Measurements from ENCODE around the gene CLDN16. TPM values are rescaled to one million over a fixed set of nuclear protein-coding genes. Genes with fewer than 3 reads are reported as not detected.

CLDN16 gene
- total RNA-seq, 1 donor from 2014 or later = under 0.01 TPM

DNA sequence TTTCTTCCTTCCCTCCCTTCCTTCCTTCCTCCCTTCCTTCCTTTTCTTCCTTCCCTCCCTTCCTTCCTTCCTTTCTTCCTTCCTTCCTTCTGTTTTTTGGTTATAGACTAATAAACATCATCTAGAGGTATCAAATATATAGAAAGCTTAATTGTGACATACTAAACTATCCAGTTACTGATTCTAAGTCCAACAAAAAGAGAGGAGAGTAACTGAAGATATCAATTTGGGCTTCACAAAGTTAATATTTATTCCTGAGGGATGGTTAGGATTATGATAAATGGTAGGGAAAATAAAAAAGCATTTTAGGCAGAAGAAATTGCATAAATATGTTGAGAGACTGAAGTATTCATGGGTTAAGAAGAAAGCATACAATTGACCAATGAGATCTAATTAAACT, 7.8 kb upstream of the CLDN16 start:
- no peak for DNase-seq

DNA sequence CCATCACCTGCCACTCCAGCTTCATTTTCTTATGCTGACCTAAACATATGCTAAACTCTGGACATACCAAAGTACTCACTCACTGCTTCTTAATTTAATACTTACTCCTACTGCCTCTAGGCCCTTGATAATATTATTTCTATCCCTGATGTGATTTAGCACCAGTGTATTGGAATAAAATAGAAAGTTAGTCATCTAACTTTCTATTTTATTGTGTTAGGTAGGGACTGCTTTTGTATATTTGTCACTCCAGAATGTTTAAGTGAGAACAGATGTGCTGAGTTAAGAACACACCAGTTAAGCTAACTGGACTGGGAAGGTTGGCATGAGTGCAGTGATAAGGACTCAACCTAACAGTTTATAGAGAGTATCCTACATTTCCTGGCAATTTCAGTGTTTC, 6.5 kb upstream of the CLDN16 start:
- no peak for DNase-seq

DNA sequence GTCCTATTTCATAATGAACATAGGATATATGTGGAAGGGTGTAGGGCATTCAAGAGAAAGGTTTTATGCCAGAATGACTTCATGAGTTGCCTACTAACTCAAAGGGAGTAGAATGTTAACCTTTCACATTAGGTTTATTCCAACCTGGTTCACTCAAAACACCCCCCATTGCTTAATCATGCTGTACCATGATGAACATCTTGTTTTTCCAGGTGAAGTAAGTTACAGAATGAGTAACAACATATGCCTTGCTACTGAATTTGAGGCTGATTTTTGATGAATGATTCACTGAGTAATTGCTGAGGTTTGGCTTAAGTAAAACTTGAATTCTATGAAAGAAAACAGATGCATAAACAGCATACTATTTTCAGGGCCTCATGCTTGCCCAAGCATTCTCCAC, 5.9 kb upstream of the CLDN16 start:
- no peak for DNase-seq

DNA sequence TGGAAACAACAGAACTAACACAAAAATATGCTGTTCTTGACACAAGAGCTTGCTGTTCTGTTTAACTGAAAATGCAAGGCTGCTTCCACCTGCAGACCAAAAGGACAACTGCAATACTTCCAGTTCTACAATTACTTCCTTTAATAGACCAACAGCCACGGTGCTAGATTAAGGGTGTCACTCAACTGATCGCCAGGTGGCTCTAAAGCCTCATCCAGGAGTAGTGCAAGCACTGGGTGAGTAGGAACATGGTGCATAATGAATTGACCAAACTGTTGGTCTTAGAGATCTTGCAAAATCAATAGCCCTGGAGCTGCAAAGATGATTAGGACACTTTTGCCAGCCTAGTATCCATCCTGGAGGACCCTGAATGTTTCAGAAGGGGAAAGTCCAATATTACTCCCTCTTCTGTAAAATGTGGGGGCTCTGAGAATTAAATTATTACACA, 3.6 kb upstream of the CLDN16 start:
- DNase-seq = no peak

DNA sequence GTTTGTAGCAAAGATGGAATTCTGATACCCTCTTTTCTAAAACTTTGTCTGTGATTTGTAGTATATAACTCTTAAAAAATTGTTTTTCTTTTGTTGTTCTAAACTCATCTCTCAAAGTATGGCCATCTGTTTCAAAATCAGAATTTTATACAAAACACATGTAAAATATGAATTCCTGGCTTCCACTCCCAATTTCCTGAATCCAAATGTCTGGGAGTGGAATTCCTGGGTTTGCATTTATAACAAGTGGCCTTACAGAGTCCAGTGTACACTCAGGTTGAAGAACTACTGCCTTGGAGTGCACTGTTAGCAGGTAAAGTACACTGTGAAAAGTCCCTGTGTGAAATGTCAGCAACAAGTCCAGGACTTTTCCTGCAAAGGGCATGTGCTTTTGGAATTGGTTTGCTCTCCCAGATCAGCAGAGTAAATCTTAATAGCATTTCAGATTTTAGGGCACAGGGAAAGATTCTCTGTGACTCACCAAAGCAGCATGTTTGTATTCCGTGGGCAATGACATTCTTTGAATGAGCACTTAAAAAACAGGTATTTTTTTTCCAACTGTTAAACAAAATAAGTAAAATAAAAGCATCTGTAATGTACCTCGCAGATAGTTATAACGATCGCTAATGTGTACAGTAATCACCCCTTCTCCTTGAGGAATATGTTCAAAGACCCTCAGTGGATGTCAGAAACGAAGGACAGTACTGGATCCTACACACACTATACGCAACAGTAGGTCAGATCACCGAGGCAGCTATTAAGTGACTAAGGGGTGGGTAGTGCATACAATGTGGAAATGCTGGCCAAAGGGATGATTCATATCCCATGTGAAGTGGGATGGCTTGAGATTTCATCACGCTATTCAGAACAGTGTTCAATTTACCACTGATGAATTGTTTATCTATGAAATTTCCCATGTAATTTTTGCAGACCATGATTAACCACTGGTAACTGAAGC, 2.0 kb upstream of the CLDN16 start:
- no peak for DNase-seq

DNA sequence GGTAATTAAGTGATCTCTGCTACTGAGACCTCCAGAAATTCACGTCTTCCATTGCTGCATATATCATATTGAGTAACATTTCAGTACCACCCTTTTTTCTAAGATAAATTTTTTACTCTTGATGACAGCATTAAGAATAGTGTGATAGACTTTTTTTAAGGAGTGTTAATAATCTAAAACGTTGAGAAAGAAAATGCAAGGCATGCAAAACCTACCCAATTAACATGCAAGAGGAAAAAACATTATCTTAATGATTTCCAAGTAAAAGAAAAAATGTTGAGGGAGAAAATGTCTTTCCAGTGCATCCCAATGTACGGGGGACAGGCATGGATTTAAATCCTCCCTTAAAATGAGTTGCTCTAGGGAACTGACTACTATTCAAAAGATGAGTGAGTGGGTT, 740 bp downstream of the CLDN16 start:
- DNase-seq = no peak

DNA sequence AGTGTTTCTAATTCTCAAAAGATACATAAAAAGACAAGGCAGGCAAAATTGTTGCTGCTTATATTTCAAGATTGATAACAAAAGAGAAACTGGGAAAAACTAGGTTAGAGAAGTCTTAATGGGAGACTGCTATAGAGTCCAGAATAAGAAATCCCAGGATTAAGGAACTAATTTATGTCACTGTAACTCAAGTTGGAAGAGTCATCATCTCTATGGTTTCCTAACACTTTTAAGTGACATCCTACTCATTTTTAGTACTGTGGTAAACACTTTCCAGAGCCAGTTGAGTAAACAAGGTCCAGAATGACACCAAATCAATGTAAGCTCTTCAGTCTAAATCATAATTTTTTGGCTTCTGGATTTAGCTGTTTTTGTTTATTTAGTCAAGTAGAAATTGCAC, 8.0 kb downstream of the CLDN16 start:
- no peak for DNase-seq

DNA sequence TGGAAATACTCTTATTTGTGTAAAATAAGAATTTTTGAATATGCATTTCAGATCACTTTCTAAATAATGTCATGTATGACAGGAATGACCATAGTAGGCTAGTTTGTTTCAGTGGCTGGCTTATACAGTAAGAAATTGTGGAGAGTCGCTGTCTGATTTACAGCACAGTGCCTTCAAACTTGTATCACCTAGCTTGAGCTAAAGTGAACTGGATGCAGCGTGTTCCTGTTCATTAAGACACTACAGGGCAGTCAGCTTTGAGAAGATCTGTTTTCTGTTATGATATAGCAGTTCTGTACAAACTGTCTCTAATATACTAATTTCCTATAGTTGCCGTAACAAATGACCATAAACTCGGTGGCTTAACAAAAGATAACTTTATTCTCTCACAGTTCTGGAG, 9.9 kb downstream of the CLDN16 start:
- no peak for DNase-seq

DNA sequence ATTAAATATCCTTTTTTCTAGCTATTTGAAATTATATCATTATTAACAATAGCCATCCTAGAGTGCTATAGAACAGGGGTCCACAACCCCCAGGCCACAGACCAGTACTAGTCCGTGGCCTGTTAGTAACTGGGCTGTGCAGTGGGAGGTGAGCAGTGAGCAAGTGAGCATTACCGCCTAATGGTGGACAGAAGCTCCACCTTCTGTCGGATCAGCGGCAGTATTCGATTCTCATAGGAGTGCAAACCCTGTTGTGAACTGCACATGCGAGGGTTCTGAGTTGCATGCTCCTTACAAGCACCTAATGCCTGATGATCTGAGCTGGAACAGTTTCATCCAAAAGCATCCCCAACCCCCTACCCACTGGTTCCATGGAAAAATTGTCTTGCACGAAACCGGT, 11.7 kb downstream of the CLDN16 start:
- no peak for DNase-seq

DNA sequence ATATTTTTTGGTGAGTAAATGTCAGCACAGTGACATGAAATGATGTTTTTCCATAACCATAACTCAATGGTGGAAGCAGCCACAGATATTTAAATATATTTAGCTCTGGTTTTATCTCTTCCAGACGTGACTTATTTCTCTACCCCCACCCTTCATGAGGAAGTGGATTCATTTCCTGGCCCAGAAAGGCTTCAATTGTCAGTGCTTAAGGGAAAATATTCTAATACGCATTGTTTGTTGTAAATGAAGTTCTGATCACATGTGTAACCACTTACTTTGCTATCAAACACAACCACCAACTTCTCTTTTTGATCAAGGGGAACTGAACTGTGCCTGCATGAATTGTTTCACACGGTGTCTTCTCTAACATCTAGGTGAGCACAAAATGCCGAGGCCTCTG, 14.0 kb downstream of the CLDN16 start:
- DNase-seq = no peak

DNA sequence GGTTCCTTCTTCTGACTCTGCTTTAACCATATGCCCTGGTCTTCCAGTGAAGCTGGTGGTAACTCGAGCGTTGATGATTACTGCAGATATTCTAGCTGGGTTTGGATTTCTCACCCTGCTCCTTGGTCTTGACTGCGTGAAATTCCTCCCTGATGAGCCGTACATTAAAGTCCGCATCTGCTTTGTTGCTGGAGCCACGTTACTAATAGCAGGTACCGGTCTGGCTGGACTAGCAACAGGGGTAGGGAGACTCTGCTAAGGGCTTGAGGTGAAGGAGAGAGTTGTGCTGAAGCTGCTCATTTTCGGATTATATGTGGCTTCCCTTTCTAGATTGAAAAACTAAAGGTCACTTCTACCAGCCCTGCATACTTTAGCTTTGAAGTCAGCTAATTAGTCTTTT, 16.8 kb downstream of the CLDN16 start:
- no peak for DNase-seq

DNA sequence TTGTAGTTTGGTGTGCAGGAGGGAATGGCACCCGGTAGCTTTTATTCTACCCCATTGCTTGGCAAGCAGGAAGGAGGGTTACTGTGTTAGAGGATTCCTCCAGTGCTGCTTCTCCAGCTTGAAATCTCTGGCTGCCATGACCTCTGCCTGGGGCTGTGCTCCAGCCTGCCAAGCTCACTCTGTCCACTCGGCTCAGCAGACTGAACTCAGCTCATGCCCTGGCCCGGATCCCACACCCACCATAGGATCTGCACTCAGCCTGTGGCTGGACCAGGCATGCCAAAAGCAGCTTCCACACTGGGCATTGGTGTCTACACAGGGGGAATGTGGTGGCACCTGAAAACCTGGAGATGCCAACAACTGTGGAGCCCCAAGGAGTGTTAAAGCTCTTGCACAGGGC, 26.3 kb downstream of the CLDN16 start:
- DNase-seq = no peak

DNA sequence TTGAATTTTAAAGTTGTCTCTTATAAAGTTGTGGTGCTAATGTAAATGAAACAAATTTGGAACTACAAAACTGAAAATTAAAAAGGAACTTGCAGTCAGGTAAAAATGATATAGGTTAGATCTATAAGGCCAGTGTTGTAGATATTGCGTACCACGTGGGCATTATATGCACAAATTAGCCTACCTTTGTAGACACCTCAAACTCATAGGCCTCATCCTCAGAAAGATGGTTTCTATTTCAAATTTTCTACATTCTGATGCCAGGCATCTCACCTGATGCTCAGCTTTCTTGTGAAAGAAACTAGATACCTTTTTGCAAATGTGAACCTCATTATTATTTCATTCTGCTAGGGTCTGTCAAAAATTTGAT, 36.1 kb downstream of the CLDN16 start:
- DNase-seq = no peak

DNA sequence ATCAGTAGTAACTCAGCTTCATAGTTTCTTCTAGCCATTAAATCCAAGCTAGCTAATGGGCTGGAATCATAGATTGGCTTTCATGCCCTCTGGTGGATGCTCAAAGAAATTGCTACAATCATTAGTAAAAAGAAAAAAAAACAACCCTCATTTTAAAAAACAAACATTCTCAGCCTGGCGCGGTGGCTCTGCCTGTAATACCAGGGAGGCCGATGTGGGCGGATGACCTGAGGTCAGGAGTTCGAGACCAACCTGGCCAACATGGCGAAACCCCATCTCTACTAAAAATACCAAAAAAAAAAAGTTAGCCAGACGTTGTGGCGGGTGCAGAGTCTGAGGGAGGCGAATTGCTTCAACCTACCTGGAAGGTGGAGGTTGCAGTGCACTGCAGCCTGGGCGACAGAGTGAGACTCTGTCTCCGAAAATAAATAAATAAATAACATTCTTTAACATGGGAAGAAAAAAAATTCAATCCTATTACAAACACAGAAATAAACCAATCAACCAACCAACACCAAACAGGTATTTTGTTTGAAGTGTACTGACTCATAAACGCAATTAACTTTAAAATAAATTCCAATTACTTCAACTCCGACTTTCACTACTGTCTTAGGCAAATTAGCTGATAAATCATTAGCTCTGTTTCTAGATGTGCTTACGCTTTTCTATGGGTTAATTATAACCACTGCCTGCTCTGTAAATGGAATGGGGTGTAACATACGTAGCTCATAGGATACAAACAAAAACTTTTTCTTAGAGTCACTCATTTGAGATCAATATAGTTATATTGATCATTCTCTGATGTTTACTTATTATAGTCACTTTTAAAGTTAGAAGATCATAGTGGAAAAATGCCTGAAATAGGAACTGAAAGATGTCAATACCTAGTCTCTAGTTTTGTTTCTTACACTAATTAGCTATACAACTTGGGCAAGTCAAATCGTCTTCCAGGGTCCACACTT, 36.8 kb downstream of the CLDN16 start:
- no peak for DNase-seq

DNA sequence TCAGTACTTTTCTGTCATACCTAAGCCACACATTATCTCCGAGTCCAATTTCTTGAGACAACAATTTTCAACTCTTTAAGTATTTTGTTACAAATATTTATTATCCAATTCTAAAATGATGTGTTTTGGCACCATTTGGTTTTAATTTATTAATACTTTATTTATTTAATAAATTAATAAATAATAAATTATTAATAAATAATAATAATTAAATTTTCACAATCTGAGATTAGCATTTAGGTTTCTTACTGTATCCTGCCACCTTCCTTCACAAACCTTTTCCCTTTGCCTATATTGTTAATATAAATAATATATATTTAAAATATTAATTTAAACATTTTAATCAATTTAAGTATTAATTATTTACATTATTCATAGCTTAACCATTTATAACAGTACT, 37.9 kb downstream of the CLDN16 start:
- DNase-seq = no peak

DNA sequence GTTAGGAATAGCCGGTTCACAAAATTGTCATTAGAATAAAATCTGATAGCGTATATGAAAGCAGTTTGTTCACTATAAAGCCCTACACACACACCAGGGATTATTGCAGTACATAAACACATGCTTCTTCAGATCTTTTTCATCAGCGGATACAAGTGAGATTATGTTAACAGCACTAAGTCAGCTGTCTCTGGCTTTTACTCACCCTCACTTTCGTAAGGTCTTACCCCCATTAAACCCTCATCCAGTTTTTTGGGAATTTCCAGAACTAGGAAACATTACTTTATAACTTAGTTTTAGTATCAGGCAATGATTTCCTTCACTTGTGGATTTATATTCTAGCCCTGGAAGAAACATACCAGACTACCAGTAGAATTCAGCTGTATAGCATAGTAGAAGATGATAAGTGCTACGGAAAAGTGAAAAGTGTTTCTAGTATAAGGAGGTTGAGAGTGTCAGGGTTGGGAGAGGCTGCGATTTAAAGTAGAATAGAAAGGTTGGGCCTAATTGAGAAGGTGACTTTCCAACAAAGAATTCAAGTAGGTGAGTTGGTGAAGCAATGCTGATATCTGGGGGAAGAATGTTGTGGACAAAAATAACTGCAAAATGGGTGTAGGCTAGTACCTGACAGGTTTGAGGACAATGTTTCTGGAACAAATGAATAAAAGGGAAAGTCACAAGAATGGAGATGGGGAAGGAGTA, 39.0 kb downstream of the CLDN16 start:
- no peak for DNase-seq

DNA sequence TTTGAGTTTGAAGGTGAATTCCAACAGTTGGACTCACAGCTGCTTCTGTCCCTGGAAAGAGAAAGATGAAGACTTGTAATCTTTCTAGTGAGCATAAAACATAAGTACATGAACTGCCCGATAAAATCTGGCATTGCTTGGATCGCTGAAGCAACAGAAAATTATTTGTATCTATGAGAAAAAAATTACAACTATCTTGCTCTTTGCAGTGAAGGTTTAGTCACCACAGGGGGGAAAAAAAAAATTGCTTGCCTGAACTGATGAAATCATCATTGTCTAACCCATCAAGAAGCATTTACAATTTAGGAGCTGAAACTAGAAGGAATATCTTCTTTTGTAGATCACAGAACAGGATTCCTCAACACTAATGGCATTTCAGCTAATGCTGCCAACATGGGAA, 41.7 kb downstream of the CLDN16 start:
- no peak for DNase-seq

DNA sequence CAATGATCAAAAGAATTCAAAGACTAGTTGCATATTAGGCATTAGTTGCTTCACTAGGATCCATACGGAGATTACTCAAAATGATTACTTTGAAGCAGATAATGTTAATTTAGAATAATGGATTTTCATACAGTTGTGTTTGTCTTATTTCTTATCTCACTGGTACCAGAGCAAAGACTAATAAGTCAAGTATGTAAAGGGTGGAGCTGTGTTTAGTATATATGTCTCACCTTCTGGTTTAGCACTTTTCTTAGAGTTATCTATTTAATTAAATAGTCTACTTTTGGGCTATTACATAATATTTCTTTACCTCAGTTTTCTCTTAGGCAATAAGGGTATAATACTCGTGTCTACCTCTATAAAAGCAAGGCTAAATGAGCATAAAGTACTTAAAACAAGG, 42.9 kb downstream of the CLDN16 start:
- DNase-seq = no peak

DNA sequence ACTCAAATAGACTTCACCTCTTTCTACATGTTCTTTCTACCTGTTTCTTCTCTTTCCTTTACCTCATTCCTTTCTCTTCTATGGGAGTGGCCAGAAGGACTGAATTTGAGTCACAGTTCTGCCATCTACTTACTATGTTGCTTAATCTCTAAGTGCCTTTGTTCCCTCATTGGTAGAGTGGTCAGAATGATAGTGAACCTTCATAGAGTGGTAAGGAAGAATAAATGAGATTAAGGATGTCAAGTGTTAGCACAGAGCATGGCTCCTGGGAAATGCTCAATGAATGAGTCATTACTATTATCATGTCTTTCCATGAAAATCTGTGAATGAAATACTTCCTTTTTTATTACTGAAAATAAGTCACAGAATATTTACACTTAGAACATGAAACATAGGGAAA, 44.3 kb downstream of the CLDN16 start:
- DNase-seq = no peak

DNA sequence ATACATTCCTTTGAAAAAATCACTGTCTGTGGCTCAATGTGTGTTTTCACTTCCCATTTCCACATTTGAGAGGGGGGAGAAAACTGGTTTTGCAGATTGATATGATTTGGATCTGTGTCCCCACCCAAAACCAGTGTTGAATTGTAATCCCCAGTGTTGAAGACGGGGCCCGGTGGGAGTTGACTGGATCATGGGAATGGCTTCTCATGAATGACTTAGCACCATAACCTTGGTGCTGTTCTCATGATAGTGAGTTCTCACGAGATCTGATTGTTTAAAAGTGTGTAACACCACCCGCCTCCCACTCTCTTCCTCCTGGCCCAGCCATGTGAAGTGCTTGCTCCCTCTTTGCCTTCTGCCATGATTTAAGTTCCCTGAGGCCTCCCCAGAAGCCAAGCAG, 45.7 kb downstream of the CLDN16 start:
- DNase-seq = no peak

DNA sequence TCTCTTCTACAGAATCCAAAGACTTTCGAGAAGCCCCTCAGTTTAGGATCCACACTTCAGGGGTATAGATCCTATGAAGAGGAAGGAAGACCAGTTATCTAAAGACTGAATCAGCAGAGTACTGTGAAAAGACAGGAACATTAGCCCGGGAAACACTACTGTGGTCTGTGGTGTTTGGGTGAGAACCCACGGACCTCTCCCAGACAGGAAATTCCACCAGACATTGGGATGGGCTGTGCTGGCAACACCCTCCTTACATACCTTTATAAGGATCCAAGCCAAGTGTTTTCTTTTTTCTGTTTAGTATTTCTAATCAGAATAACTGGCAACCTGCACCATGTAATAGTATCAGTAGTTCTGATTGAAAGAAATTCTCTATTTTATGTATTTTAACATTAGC, 47.7 kb downstream of the CLDN16 start:
- DNase-seq = no peak

DNA sequence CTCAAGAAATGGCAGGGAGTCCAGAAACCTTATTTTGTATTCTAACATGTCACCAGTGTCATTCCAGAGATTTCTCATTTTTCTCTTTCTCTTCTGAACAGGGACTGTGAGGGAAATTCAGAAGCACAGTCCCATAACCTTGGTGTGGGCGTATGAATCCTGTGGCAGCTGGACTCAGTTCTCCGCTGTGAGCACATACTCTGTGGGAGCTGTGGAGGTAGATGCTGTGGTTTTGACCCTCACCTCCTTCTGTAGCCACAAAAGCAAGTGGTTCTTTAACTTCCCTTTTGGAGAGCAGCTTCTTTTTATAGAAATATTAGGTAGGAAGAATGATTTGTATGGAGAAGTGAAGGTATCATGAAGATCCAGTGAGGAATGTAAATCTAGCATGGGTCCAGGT, 48.4 kb downstream of the CLDN16 start:
- DNase-seq = no peak

DNA sequence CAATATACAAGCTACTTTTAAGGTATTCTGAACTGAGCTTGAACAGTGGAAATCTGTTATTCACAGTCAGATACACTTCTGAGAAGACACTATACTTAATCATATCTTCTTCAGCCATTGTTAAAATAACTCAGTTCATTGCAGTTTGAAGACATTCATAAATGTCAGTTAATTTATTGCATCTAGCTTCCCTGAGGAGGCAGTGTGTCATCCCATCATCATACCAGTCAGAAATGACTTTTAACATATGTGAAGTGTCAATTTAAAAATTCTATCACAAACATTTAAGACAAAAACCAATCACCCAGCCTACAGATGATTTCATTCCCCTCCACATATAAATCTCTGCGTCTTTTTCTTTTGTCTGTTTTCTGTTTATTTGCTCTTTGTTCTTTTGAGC, 54.3 kb downstream of the CLDN16 start:
- DNase-seq = no peak
